Rectal smooth muscle tissue (tissue), 1 donor: ENCODE results near the gene ANXA2R.
A peak's percentile ranks its signal among the peaks of the same experiment; 100 is the strongest.
"Not testable (repeated sequence)": the region's sequence is repeated elsewhere in the genome, so short reads cannot be mapped to it uniquely, and the experiment has no call there.

ENCODE experiments used
- H3K27ac ChIP-seq: one replicate; pipeline ENCODE4 v1.7.0; 2013; ENCODE audit warnings: low read depth, low read length, inconsistent platforms
- H3K27me3 ChIP-seq: one replicate; pipeline ENCODE4 v1.7.0; 2013; ENCODE audit warnings: low read length; ENCODE audit not compliant: control insufficient read depth, insufficient read depth
- H3K36me3 ChIP-seq: one replicate; pipeline ENCODE4 v1.7.0; 2013; ENCODE audit warnings: low read length; ENCODE audit not compliant: control insufficient read depth, insufficient read depth
- H3K4me1 ChIP-seq: one replicate; pipeline ENCODE4 v1.7.0; 2013; ENCODE audit warnings: low read length; ENCODE audit not compliant: control insufficient read depth, insufficient read depth
- H3K4me3 ChIP-seq: one replicate; pipeline ENCODE4 v1.7.0; 2013; ENCODE audit warnings: low read length
- H3K9ac ChIP-seq: one replicate; pipeline ENCODE4 v1.7.0; 2013; ENCODE audit warnings: low read length

ANXA2R gene, protein sequence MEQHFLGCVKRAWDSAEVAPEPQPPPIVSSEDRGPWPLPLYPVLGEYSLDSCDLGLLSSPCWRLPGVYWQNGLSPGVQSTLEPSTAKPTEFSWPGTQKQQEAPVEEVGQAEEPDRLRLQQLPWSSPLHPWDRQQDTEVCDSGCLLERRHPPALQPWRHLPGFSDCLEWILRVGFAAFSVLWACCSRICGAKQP

GRCh38 chr5:43040287-43041098, at the start of gene ANXA2R:
TSS of gene ANXA2R (minus strand) at chr5:43040319. CDS start at chr5:43040046, 273 bp downstream.
- no peaks in the 10 kb centered on the region for H3K36me3 ChIP-seq
- H3K27me3 ChIP-seq: peaks cover 27% of the 10 kb centered on the region
- peak within 1 kb of the TSS; percentile 83 for H3K27ac ChIP-seq
- H3K4me3 ChIP-seq: peak within 1 kb of the TSS; percentile 91
- H3K4me1 ChIP-seq: peaks cover 8% of the 10 kb centered on the region
- H3K9ac ChIP-seq: peak within 1 kb of the TSS; percentile 45

- H3K4me1 ChIP-seq, H3K9ac ChIP-seq, H3K27me3 ChIP-seq, H3K36me3 ChIP-seq, H3K4me3 ChIP-seq, H3K27ac ChIP-seq: not testable (repeated sequence)
These were observed 46.2 kb upstream of the ANXA2R start for GRCh38 chr5:43086118-43086908.

- Histone ChIP-seq H3K9ac (no peak overlapping the region), H3K4me1 (no peaks in the 10 kb centered on the region), H3K4me3 (no peak overlapping the region), H3K27me3 (no peaks in the 10 kb centered on the region), H3K27ac (no peak overlapping the region), H3K36me3 (peaks cover 1% of the 10 kb centered on the region)
These were observed 45.3 kb upstream of the ANXA2R start for GRCh38 chr5:43085453-43085852.

- not testable (repeated sequence) for H3K4me1 ChIP-seq
These were observed 44.3 kb upstream of the ANXA2R start for GRCh38 chr5:43084468-43084867.

DNA sequence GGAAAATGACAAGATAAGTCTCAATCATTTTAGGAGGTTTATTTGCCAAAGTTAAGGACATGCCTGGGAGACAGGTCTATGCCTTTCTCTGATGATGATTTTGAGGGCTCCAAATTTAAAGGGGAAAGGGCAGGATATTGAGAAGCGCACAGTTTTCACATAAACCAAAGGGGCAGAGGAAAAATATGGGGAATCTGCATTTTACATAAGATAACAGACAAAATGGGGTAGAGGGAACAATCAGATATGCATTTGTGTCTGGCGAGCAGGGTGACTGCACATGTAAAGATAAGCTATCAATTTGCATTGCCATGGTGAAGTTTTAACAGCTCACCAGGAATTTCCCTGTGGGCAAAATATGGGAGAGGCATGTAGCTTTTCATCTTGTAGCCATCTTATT, 41.2 kb upstream of the ANXA2R start:
- H3K27ac ChIP-seq, H3K4me1 ChIP-seq, H3K4me3 ChIP-seq, H3K27me3 ChIP-seq, H3K9ac ChIP-seq, H3K36me3 ChIP-seq: not testable (repeated sequence)

More at GRCh38 chr5:43084468-43084867, 44.3 kb upstream of the ANXA2R start:
- H3K27ac ChIP-seq, H3K9ac ChIP-seq, H3K36me3 ChIP-seq, H3K4me3 ChIP-seq, H3K27me3 ChIP-seq: not testable (repeated sequence)

- H3K4me3 ChIP-seq: no peak overlapping the region
- H3K27me3 ChIP-seq: no peaks in the 10 kb centered on the region
- H3K27ac ChIP-seq: no peak overlapping the region
- peaks cover 2% of the 10 kb centered on the region for H3K36me3 ChIP-seq
- no peaks in the 10 kb centered on the region for H3K4me1 ChIP-seq
- H3K9ac ChIP-seq: no peak overlapping the region
These were observed 38.8 kb upstream of the ANXA2R start for GRCh38 chr5:43078956-43079355.

DNA sequence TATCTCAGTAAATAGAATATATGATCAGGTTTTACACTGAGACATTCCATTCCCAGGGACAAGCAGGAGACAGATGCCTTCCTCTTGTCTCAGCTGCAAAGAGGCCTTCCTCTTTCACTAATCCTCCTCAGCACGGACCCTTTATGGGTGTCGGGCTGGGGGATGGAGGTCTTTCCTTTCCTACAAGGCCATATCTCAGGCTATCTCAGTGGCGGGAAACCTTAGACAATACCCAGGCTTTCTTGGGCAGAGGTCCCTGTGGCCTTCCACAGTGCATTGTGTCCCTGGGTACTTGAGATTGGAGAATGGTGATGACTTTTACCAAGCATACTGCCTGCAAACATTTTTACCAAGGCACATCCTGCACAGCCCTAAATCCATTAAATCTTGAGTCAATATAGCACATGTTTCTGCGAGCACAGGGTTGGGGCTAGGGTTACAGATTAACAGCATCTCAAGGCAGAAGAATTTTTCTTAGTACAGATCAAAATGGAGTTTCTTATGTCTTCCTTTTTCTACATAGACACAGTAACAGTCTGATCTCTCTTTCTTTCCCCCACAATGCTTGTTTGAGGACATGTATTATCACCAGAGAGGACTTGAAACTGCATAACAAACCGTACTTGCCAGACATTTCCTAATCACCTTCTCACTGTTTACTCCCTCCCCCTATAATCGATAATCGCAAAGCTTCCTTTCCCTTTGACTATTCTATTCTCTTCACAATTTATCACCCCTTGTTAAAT, 37.5 kb upstream of the ANXA2R start:
- not testable (repeated sequence) for H3K4me1 ChIP-seq, H3K27me3 ChIP-seq, H3K36me3 ChIP-seq, H3K9ac ChIP-seq, H3K27ac ChIP-seq, H3K4me3 ChIP-seq

DNA sequence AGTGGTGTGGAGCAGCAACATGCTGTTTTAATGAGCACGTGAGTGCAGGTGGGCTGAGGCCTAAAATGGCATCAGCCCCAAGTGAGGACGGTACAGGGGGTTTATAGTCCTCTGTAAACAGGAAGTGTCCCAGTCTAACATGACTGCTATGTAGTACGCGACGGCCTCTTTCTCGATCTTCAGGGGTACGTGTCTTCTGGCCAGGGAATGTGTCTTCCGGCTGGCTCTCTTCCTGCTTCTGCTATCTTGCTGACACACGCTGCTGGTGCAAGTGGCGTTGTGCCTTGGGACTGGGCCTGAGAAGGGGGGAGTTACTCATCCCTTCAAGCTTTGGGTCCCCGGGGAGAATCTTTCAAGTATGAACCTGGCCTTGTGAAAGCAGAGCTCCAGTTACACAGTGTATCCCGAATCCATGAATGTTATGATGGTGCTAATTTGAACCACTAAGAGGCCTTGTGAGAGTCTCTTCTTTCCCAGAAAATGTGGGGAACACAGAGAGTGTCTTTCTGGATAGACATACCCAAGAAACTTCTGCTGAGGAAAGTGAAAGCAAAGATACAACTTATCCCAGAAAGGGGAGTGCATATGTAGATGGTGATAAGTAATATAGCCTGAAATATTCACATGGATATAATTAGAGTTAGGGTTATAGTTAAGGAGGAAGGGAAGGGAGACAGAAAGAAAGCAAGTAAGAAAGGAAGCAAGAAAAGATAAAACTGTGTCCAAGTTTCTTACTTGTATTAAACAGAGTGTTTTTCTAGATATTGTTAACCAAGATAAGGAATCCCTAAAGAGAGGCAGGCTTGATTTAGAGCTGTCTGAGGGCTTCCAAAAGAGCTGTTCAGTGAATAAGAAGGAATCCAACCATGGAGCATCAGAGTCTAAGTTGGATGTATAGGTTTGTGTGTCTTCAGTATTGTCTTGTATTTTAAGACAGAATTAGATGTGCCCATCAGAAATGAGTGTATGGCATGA, 35.5 kb upstream of the ANXA2R start:
- no peaks in the 10 kb centered on the region for H3K27me3 ChIP-seq
- no peak overlapping the region for H3K27ac ChIP-seq
- peaks cover 6% of the 10 kb centered on the region for H3K36me3 ChIP-seq
- H3K9ac ChIP-seq: no peak overlapping the region
- no peaks in the 10 kb centered on the region for H3K4me1 ChIP-seq
- H3K4me3 ChIP-seq: no peak overlapping the region

DNA sequence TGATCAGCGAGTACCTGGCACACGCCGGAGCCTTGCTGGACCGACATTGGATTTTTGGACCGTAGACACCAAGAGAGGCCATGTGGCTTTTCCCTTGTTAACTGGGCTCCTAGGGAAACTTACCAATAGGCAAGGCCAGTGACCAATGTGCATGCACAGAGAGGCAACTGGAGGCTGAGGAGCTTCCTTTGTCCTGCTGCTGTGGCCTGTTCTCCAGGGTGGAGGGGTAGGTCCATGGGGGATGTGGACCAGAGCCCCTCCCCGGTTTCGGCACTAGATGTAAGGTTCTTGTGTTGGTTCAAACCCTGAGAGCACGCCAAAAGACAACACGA, 34.8 kb upstream of the ANXA2R start:
- Histone ChIP-seq H3K27ac (no peak overlapping the region), H3K27me3 (no peaks in the 10 kb centered on the region), H3K9ac (no peak overlapping the region), H3K36me3 (peaks cover 4% of the 10 kb centered on the region), H3K4me1 (no peaks in the 10 kb centered on the region), H3K4me3 (no peak overlapping the region)

DNA sequence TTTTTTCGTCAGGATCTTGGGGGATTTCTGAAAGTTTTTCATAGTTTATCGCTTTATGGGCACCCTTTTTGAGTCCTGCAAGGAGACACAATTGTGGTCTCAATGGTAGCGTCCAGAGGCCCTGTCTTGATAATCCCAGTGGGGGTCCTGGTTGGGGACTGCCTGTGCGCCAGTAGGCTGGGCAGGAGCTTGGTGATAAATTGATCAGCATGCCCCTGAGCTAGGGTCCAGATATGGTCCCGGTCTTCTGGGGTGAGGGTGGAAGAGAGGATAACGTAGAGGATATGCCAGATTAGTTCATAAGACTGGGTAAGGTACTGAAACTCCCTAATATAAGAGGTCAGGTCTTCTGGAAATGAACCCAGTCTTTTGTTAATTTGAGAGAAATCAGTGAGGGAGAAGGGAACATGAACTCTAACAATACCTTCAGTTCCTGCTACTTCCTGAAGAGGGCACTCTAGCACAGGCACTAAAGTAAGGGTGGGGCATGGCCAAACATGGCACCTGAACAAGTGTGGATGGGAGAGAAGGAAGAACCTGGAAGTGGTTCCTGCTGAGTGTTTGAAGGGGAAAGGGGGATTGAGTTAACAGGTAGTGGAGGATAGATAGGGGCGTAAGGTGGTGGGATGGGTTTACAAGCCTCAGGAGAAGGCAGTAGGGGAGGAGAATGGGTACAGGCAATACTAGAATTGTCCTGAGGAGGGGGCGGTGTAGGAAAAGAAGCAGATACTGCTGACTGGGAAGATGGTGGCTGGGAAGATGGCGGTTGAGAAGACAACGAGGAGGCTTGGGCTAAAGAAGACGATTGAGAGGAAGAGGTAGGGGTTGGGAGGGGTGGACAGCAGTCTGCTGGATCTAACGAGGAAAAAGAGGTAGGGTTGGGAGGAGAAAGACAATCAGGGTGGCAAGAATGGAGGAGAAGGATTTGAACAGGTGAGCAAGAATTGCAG, 33.8 kb upstream of the ANXA2R start:
- Histone ChIP-seq H3K4me1 (no peaks in the 10 kb centered on the region), H3K4me3 (no peak overlapping the region), H3K27ac (no peak overlapping the region), H3K27me3 (no peaks in the 10 kb centered on the region), H3K36me3 (peaks cover 4% of the 10 kb centered on the region), H3K9ac (no peak overlapping the region)

- H3K4me3 ChIP-seq, H3K27me3 ChIP-seq, H3K36me3 ChIP-seq, H3K27ac ChIP-seq, H3K9ac ChIP-seq, H3K4me1 ChIP-seq: not testable (repeated sequence)
These were observed 29.2 kb upstream of the ANXA2R start for GRCh38 chr5:43069401-43069720.
